ENCODE data around the gene ESPL1. TPM values are rescaled to one million over a fixed set of nuclear protein-coding genes. Genes with fewer than 3 reads are reported as not detected.
"Not testable (repeated sequence)": the region's sequence is repeated elsewhere in the genome, so short reads cannot be mapped to it uniquely, and the experiment has no call there.

Gene ESPL1
- total RNA-seq, 1 donor from 2014 or later, result 72.6 TPM

DNA sequence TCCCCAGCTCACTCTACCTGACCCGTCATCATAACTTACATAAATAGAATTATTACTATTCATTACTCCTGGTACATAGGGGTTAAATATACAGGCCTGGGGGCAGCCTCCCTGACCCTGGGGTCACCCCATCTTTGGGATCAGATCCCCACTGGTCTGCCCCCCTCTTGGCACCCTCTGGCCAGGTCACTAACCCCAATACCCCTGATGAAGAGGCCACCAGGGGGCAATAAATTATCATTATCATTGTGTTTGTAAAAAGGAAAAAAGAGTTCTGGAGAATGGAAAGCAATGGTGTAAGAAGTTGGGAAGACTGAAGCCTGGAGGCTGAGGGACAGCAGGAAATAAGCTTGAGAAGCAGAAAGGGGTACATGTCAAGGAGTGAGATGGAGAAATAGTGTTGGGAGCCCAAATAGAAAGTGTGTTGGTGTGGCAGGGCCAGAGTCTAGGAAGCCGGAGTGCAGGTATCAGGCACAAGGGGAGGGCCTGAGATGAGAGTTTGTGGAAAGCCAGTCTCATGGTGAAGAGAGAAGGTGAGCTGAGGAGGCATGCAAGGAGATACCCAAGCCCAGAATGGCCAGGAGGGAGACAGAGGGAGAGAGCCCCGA lies 59.4 kb downstream of the ESPL1 start:
- no peak for DNase-seq (ENCODE audit: low spot score)
- Mint-ChIP-seq H3K4me3 (ENCODE audit: low read depth) (peak overlapping the region; percentile 15), H3K36me3 (ENCODE audit: low read depth) (no peaks in the 10 kb centered on the region), H3K9me3 (no peaks in the 10 kb centered on the region), H3K27ac (no peak overlapping the region), H3K27me3 (ENCODE audit: low read depth) (peaks cover 12% of the 10 kb centered on the region), H3K4me1 (ENCODE audit: low read depth) (peaks cover 16% of the 10 kb centered on the region)
- intact Hi-C loops (cut with micrococcal nuclease), result no loop called here

DNA sequence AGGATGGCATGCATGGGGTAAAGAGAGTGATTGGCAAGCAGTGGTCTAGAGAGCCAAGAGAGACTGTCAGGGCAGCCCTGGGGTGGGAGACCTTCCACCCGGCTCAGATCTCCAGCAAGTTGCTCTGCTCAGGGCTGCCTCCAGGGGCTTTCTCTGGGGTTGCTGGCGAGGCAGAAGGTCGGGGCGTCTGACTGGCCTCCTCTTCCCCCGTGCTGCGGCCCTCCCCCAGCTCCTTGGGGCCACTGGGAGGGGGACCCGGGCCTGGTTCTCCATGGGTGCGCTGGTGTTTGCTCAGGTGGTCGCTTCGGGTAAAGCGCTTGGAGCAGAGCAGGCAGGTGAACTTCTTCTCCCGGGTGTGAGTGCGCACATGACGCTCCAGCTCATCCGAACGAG lies 59.9 kb downstream of the ESPL1 start:
- peaks cover 12% of the 10 kb centered on the region for H3K27me3 Mint-ChIP-seq (ENCODE audit: low read depth)
- no peaks in the 10 kb centered on the region for H3K36me3 Mint-ChIP-seq (ENCODE audit: low read depth)
- no peaks in the 10 kb centered on the region for H3K9me3 Mint-ChIP-seq
- intact Hi-C loops (cut with micrococcal nuclease), result no loop called here
- no peak overlapping the region for H3K4me3 Mint-ChIP-seq (ENCODE audit: low read depth)
- H3K27ac Mint-ChIP-seq, result no peak overlapping the region
- H3K4me1 Mint-ChIP-seq (ENCODE audit: low read depth), result peaks cover 12% of the 10 kb centered on the region
- no peak for DNase-seq (ENCODE audit: low spot score)

DNA sequence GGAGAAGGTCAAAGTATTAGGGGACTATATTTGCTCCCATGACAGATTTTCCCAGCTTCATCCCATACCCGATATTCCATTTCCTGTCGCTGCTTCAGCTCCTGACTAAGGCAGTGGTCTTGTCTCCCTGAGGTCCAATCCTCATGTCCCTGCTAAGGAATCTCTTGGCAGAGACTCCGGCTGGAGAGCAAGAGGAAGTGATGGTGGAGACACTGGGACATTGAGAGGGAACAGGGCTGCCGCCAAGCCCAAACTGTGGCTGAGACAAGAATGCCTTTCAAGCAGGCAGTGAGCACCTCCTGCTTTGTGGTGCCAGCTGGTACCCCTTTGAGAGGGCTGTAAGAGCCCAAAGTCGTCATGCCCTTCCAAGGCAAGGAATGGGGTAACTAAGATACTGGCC lies 62.6 kb downstream of the ESPL1 start:
- Mint-ChIP-seq H3K27me3 (ENCODE audit: low read depth) (peaks cover 25% of the 10 kb centered on the region), H3K9me3 (no peaks in the 10 kb centered on the region), H3K36me3 (ENCODE audit: low read depth) (no peaks in the 10 kb centered on the region), H3K27ac (no peak overlapping the region), H3K4me1 (ENCODE audit: low read depth) (no peaks in the 10 kb centered on the region), H3K4me3 (ENCODE audit: low read depth) (no peak overlapping the region)
- intact Hi-C loops (cut with micrococcal nuclease), result no loop called here
- DNase-seq (ENCODE audit: low spot score), result no peak

DNA sequence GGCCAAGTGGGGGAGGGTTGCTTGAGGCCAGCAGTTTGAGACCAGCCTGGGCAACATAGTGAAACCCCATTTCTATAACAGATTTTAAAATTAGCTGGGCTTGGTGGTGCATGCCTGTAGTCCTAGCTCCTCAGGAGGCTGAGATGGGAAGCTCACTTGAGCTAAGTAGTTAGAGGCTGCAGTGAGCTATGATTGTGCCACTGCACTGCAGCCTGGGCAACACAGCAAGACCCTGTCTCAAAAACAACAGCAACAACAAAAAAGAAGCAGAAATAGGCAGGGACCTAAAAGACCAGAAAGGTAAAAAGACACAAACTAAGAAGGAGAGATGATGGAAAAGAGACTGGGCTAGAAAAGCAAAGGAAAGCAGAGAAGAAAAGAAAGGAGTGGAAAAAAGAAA lies 64.2 kb downstream of the ESPL1 start:
- DNase-seq (ENCODE audit: low spot score); H3K36me3 Mint-ChIP-seq (ENCODE audit: low read depth); H3K27ac Mint-ChIP-seq; H3K9me3 Mint-ChIP-seq; intact Hi-C loops (cut with micrococcal nuclease); H3K4me3 Mint-ChIP-seq (ENCODE audit: low read depth); H3K4me1 Mint-ChIP-seq (ENCODE audit: low read depth): not testable (repeated sequence)
- H3K27me3 Mint-ChIP-seq (ENCODE audit: low read depth), result peaks cover 37% of the 10 kb centered on the region

DNA sequence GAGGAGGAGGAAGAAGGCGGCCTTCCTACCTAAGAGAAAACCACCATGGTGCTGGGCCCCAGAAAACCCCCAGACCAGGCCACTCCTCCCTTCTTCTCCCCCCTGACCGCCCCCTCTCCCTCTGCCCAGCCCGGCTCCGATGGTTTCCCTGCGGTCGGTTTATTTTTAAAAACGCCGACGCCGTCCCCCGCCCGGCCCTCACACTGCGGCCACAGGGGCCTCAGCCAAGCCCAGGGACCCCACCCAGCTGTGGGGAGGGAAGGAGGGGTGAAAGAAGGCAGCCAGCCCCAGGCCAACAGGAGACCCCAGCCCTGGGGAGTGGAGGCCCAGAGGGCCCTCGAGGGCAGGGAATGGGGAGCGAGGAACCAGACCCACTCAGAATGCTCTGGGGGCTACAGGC lies 64.6 kb downstream of the ESPL1 start:
- Mint-ChIP-seq H3K27me3 (ENCODE audit: low read depth) (peaks cover 37% of the 10 kb centered on the region), H3K9me3 (no peaks in the 10 kb centered on the region), H3K4me1 (ENCODE audit: low read depth) (peaks cover 2% of the 10 kb centered on the region), H3K4me3 (ENCODE audit: low read depth) (no peak overlapping the region), H3K27ac (no peak overlapping the region), H3K36me3 (ENCODE audit: low read depth) (no peaks in the 10 kb centered on the region)
- intact Hi-C loops (cut with micrococcal nuclease), result no loop called here
- no peak for DNase-seq (ENCODE audit: low spot score)

DNA sequence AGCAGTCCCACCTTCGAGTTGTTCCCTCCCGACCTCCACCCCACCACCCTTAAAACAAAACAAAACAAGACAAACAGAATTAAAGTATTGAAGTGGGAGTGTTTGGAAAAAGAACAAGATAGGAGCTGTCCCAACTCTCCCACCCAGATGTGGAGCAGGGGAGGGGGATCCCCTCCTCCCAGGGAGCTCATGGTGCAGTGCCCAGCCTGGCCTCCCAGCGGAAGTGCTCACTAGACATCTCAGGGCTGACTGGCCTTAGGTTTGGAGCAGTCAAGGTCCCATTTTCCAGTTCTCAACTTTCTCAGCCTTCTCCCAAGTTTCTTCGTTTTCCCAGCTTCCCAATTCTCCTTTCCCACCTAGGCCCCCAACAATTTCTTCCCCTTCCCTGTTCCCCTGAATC lies 65.2 kb downstream of the ESPL1 start:
- intact Hi-C loops (cut with micrococcal nuclease), result no loop called here
- H3K4me3 Mint-ChIP-seq (ENCODE audit: low read depth), result no peak overlapping the region
- no peaks in the 10 kb centered on the region for H3K9me3 Mint-ChIP-seq
- H3K27ac Mint-ChIP-seq, result no peak overlapping the region
- peaks cover 5% of the 10 kb centered on the region for H3K4me1 Mint-ChIP-seq (ENCODE audit: low read depth)
- H3K36me3 Mint-ChIP-seq (ENCODE audit: low read depth), result no peaks in the 10 kb centered on the region
- peaks cover 41% of the 10 kb centered on the region for H3K27me3 Mint-ChIP-seq (ENCODE audit: low read depth)
- DNase-seq (ENCODE audit: low spot score), result no peak

DNA sequence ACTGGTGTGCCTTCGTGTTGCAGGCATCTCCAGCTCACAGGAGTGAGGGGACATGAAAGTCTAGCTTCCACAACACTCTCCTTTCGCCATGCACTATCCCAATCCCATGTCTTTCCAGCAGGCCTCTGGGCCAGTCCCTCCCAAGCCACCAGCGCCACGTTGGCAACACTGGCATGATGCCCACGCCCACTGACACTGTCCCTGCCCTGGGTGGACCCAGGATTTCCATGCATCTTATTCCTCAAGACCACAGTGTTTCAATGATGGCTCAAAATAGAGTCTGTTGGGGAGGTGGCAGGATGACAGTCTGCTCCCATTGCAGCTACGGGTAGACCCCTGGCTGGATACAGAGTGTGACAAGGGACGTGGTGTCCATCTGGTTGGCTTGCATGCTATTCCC lies 65.7 kb downstream of the ESPL1 start:
- intact Hi-C loops (cut with micrococcal nuclease), result no loop called here
- Mint-ChIP-seq H3K36me3 (ENCODE audit: low read depth) (no peaks in the 10 kb centered on the region), H3K27me3 (ENCODE audit: low read depth) (peaks cover 43% of the 10 kb centered on the region), H3K9me3 (no peaks in the 10 kb centered on the region), H3K4me1 (ENCODE audit: low read depth) (peaks cover 6% of the 10 kb centered on the region), H3K27ac (no peak overlapping the region), H3K4me3 (ENCODE audit: low read depth) (no peak overlapping the region)
- no peak for DNase-seq (ENCODE audit: low spot score)

DNA sequence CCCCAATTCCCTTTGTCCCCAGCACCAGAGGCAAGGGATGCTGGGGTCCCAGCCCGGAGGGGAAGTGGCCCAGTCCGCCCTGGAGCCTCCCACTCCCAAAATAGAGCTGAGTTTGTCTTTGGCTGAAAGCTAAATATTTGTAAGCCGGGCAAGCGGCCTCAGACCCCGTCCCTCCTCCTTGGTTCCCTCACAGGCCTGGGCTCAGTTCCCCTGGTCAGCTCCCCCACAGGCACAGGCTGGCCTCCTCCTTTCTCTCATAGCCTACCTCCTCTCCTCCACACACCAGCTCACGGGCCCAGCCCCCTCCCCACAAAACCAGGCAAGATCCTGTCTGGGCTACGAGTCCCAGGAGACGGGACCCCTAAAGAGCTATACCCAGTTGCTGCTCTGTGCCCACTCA lies 66.7 kb downstream of the ESPL1 start:
- peaks cover 42% of the 10 kb centered on the region for H3K27me3 Mint-ChIP-seq (ENCODE audit: low read depth)
- intact Hi-C loops (cut with micrococcal nuclease), result no loop called here
- H3K4me1 Mint-ChIP-seq (ENCODE audit: low read depth), result peaks cover 6% of the 10 kb centered on the region
- no peaks in the 10 kb centered on the region for H3K9me3 Mint-ChIP-seq
- no peak for DNase-seq (ENCODE audit: low spot score)
- no peaks in the 10 kb centered on the region for H3K36me3 Mint-ChIP-seq (ENCODE audit: low read depth)
- H3K27ac Mint-ChIP-seq, result no peak overlapping the region
- H3K4me3 Mint-ChIP-seq (ENCODE audit: low read depth), result no peak overlapping the region

DNA sequence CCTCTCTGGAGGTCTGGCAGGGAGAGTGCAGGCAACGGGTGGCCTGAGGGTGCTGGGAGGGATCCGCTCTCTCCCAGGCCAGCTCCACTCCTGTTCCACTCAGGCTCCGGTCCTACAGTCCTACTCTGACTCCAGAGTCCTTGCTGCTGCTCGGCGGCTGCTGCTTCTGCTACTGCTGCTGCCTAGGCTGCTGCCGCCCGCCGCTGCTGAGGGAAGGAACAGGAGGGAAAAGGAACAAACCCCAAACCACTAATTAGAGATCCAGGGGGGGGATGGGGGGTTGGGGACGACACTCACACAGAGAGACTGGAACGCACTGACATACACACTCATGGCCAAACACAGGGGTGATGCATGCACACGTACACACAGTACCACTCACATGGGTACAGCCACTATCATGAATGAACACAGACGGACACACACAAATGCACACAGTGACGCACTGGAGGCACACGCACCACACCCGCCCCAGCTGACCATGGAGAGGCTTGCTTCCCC lies 68.1 kb downstream of the ESPL1 start, which contains the start of gene SP7:
Gene SP7 (minus strand): TSS at position 174 of the 501 bp plus-strand sequence. CDS start 708 bp downstream, outside the sequence.
- H3K36me3 Mint-ChIP-seq (ENCODE audit: low read depth), result no peaks in the 10 kb centered on the region
- H3K9me3 Mint-ChIP-seq, result no peaks in the 10 kb centered on the region
- peaks cover 9% of the 10 kb centered on the region for H3K4me1 Mint-ChIP-seq (ENCODE audit: low read depth)
- no peak within 1 kb of the TSS for H3K4me3 Mint-ChIP-seq (ENCODE audit: low read depth)
- H3K27me3 Mint-ChIP-seq (ENCODE audit: low read depth), result peaks cover 46% of the 10 kb centered on the region
- DNase-seq (ENCODE audit: low spot score), result no peak
- H3K27ac Mint-ChIP-seq, result no peak within 1 kb of the TSS
- intact Hi-C loops (cut with micrococcal nuclease), result no loop called here

DNA sequence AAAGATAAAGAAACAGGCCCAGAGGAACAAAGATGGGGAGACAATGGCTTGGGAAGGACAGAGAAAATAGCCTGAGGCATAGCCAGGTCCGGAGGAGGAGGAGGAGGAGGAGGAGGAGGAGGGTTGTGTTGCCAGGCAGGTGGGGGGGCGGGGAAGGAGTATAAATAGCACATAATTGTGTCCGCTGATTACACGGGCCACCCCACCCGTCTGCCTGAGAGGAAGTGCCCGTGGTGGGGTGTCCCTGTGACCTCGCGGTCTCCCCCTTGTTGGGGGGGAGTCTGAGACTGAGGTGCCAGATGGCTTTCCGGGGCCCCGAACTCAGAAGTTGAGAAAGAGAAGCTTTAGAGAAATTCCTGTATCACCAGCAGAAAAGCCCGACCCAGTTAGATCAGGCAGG lies 69.9 kb downstream of the ESPL1 start:
- no peak for DNase-seq (ENCODE audit: low spot score)
- peaks cover 42% of the 10 kb centered on the region for H3K27me3 Mint-ChIP-seq (ENCODE audit: low read depth)
- intact Hi-C loops (cut with micrococcal nuclease), result no loop called here
- no peak overlapping the region for H3K4me3 Mint-ChIP-seq (ENCODE audit: low read depth)
- H3K4me1 Mint-ChIP-seq (ENCODE audit: low read depth), result peaks cover 9% of the 10 kb centered on the region
- H3K9me3 Mint-ChIP-seq, result no peaks in the 10 kb centered on the region
- no peaks in the 10 kb centered on the region for H3K36me3 Mint-ChIP-seq (ENCODE audit: low read depth)
- H3K27ac Mint-ChIP-seq, result no peak overlapping the region

DNA sequence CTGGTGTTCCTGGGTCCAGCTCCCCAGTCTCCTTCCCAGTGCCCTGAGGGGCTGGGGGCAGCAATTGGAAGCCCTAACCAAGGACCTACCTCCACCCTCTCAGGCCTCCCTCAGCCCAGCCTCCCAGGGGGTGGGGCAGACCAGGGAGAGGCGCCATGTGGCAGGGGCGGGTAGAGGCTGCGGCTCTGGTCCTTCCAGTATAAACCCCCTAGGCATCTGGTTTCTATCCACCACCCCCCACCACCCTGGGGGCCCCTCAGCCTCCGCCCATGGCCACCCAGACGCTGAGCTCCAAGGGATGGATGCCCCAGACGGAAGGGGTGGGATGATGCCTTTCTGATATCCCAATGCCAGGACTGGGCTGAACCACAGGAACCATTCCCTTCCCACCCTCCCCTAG lies 70.8 kb downstream of the ESPL1 start:
- Mint-ChIP-seq H3K36me3 (ENCODE audit: low read depth) (no peaks in the 10 kb centered on the region), H3K27ac (no peak overlapping the region), H3K4me1 (ENCODE audit: low read depth) (peaks cover 13% of the 10 kb centered on the region), H3K4me3 (ENCODE audit: low read depth) (no peak overlapping the region), H3K27me3 (ENCODE audit: low read depth) (peaks cover 41% of the 10 kb centered on the region), H3K9me3 (no peaks in the 10 kb centered on the region)
- no peak for DNase-seq (ENCODE audit: low spot score)
- intact Hi-C loops (cut with micrococcal nuclease), result no loop called here

DNA sequence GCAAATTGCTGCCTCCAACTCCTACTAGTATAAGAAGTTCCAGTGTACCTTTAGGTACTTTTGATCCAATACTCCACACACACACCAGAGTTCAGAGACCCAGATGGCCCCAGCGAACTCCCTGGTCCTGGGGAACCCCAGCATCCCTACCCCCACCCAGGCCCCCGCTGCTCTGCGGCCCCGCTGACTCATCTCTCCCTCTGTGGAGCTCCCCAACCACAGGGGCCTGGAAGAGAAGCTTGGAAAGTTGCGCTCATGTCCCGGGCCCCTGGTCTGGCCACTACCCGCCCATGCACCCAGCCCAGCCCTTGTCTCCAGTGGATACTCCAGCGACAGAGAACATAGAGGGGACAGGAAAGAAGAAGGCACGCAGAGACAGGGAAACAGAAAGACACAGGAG lies 72.3 kb downstream of the ESPL1 start:
- Mint-ChIP-seq H3K4me3 (ENCODE audit: low read depth) (no peak overlapping the region), H3K27me3 (ENCODE audit: low read depth) (peaks cover 31% of the 10 kb centered on the region), H3K36me3 (ENCODE audit: low read depth) (no peaks in the 10 kb centered on the region), H3K27ac (no peak overlapping the region), H3K4me1 (ENCODE audit: low read depth) (peaks cover 23% of the 10 kb centered on the region), H3K9me3 (no peaks in the 10 kb centered on the region)
- intact Hi-C loops (cut with micrococcal nuclease), result no loop called here
- DNase-seq (ENCODE audit: low spot score), result no peak

Measured in activated T-helper 2 cell treated with anti-CD3 and anti-CD28 coated beads, Interferon-gamma antibody, Interleukin-2, Interleukin-4, amounts not matched to agents 10 μg/mL and 5 μg/mL and 100 μg/mL, durations not matched to agents 14 hours and 24 hours and 36 hours (primary cell).